Epithelial cell of prostate (primary cell): ENCODE measurements around the gene TBL1X.

ENCODE experiments used
- DNase-seq: peaks from one replicate; pipeline ENCODE4 v3.0.0-alpha.2; 2011; ENCODE audit warnings: low read depth, low spot score
- H3K27ac ChIP-seq: fragments of 450-650 bp; 2 replicates; pipeline ENCODE4 v1.5.1; 2017; ENCODE audit warnings: mild to moderate bottlenecking

The TBL1X gene

GRCh38 chrX:9611436-9612145 lies 146.7 kb downstream of the TBL1X start:
- H3K27ac ChIP-seq = no peak overlapping the region
- no peak for DNase-seq

GRCh38 chrX:9612146-9612505 lies 147.3 kb downstream of the TBL1X start:
- no peak overlapping the region for H3K27ac ChIP-seq
- DNase-seq = no peak

- H3K27ac ChIP-seq = no peak overlapping the region
- DNase-seq = peak; percentile 3
These were observed 149.2 kb downstream of the TBL1X start for GRCh38 chrX:9614016-9614415.

- no peak for DNase-seq
- H3K27ac ChIP-seq = no peak overlapping the region
These were observed 154.3 kb downstream of the TBL1X start for GRCh38 chrX:9619133-9619532.

GRCh38 chrX:9619581-9619980 lies 154.7 kb downstream of the TBL1X start:
- H3K27ac ChIP-seq = no peak overlapping the region
- no peak for DNase-seq

- H3K27ac ChIP-seq = no peak overlapping the region
- no peak for DNase-seq
These were observed 157.3 kb downstream of the TBL1X start for GRCh38 chrX:9622128-9622527.

GRCh38 chrX:9626379-9626778 lies 161.5 kb downstream of the TBL1X start:
- DNase-seq = no peak
- H3K27ac ChIP-seq = no peak overlapping the region

- no peak for DNase-seq
These were observed 163.1 kb downstream of the TBL1X start for GRCh38 chrX:9627922-9628321.

GRCh38 chrX:9628779-9629493 lies 164.1 kb downstream of the TBL1X start:
- H3K27ac ChIP-seq = no peak overlapping the region
- DNase-seq = no peak

More at GRCh38 chrX:9627922-9628321, 163.1 kb downstream of the TBL1X start:
- no peak overlapping the region for H3K27ac ChIP-seq

GRCh38 chrX:9634551-9634950 lies 169.7 kb downstream of the TBL1X start:
- DNase-seq = no peak
- H3K27ac ChIP-seq = no peak overlapping the region

- no peak overlapping the region for H3K27ac ChIP-seq
- no peak for DNase-seq
These were observed 170.5 kb downstream of the TBL1X start for GRCh38 chrX:9635368-9635767.

- no peak overlapping the region for H3K27ac ChIP-seq
- DNase-seq = no peak
These were observed 170.9 kb downstream of the TBL1X start for GRCh38 chrX:9635803-9636202.

GRCh38 chrX:9638871-9639270 lies 174.0 kb downstream of the TBL1X start:
- no peak overlapping the region for H3K27ac ChIP-seq
- DNase-seq = no peak

- no peak for DNase-seq
- H3K27ac ChIP-seq = no peak overlapping the region
These were observed 177.6 kb downstream of the TBL1X start for GRCh38 chrX:9642270-9642995.

- H3K27ac ChIP-seq = no peak overlapping the region
- no peak for DNase-seq
These were observed 178.9 kb downstream of the TBL1X start for GRCh38 chrX:9643807-9644206.

GRCh38 chrX:9644335-9644734 lies 179.5 kb downstream of the TBL1X start:
- DNase-seq = no peak
- no peak overlapping the region for H3K27ac ChIP-seq

GRCh38 chrX:9646471-9647224 lies 181.8 kb downstream of the TBL1X start:
- DNase-seq = no peak
- H3K27ac ChIP-seq = no peak overlapping the region

GRCh38 chrX:9647431-9647830 lies 182.6 kb downstream of the TBL1X start:
- DNase-seq = no peak
- no peak overlapping the region for H3K27ac ChIP-seq

GRCh38 chrX:9650091-9650490 lies 185.2 kb downstream of the TBL1X start:
- no peak for DNase-seq
- no peak overlapping the region for H3K27ac ChIP-seq

- H3K27ac ChIP-seq = no peak overlapping the region
- DNase-seq = no peak
These were observed 186.9 kb downstream of the TBL1X start for GRCh38 chrX:9651737-9652136.

- no peak overlapping the region for H3K27ac ChIP-seq
- no peak for DNase-seq
These were observed 190.1 kb downstream of the TBL1X start for GRCh38 chrX:9654929-9655328.
